ENCODE data around the gene PARD6B. TPM values are rescaled to one million over a fixed set of nuclear protein-coding genes. Genes with fewer than 3 reads are reported as not detected.

PARD6B gene
- total and polyA plus RNA-seq, 2 of the 13 experiments (the other 11 are each of a cell fraction or from before 2014, with no cell fraction given): 6.9 to 22.2 TPM

GRCh38 chr20:50728981-50729874, 2.2 kb upstream of the PARD6B start (continued):
- TF ChIP-seq ZNF639 (CRISPR knock-in tag; conservative IDR thresholded peaks at IDR 0.05) (no peak), ZNF772 (CRISPR knock-in tag; IDR thresholded peaks at IDR 0.05) (peak; percentile 58), TEAD3 (CRISPR knock-in tag; optimal IDR thresholded peaks at IDR 0.05; ENCODE audit: borderline replicate concordance) (peak; percentile 84), EHMT2 (IDR thresholded peaks at IDR 0.05; ENCODE audit: borderline replicate concordance, low read depth, low read length) (no peak), GABPA (IDR thresholded peaks at IDR 0.05; ENCODE audit: low read depth, low read length) (no peak), GABPA (CRISPR knock-in tag; IDR thresholded peaks at IDR 0.05; ENCODE audit: low read depth) (peak; percentile 68), ZBTB46 (CRISPR knock-in tag; IDR thresholded peaks at IDR 0.05; ENCODE audit: borderline replicate concordance) (0 out of 2 replicates have a peak, but pooled peaks have one; percentile 22), MTA1 (CRISPR knock-in tag; IDR thresholded peaks at IDR 0.05; ENCODE audit: borderline replicate concordance) (0 out of 2 replicates have a peak, but pooled peaks have one; percentile 22), SOX13 (IDR thresholded peaks at IDR 0.05) (no peak), SOX13 (CRISPR knock-in tag; conservative IDR thresholded peaks at IDR 0.05 in 1 of 2, IDR thresholded peaks at IDR 0.05 in 1 of 2) (peak in 1 of 2 experiments; percentile 25; a peak in 1 of 4 replicates), ZBTB2 (CRISPR knock-in tag; IDR thresholded peaks at IDR 0.05; ENCODE audit: low read depth) (no peak), MXI1 (IDR thresholded peaks at IDR 0.05; ENCODE audit: borderline replicate concordance, low read depth, low read length) (0 out of 3 replicates have a peak, but pooled peaks have one; percentile 31), ZNF281 (CRISPR knock-in tag; IDR thresholded peaks at IDR 0.05; ENCODE audit: borderline replicate concordance) (no peak), ZNF20 (CRISPR knock-in tag; IDR thresholded peaks at IDR 0.05) (0 out of 2 replicates have a peak, but pooled peaks have one; percentile 40), EP300 (IDR thresholded peaks at IDR 0.05; ENCODE audit: low read depth in 2 of 2, low read length in 2 of 2) (no peak; a peak in 1 of 4 replicates), EP300 (CRISPR knock-in tag; IDR thresholded peaks at IDR 0.05; ENCODE audit: borderline replicate concordance) (peak; percentile 39), MTF2 (CRISPR knock-in tag; IDR thresholded peaks at IDR 0.05; ENCODE audit: borderline replicate concordance) (no peak), SMAD1 (CRISPR knock-in tag; IDR thresholded peaks at IDR 0.05; ENCODE audit: borderline replicate concordance, low read depth) (no peak)

Data from HepG2 (cell line).